NK-92 treated with Interleukin-12 subunit alpha and Interleukin-12 subunit beta, amount 100 ng/mL, for 24 hours (cell line): ENCODE results near the gene PTPRN2.
"Not testable (repeated sequence)": the region's sequence is repeated elsewhere in the genome, so short reads cannot be mapped to it uniquely, and the experiment has no call there.

Source experiments
- DNase-seq: peaks from one replicate; lab custom pipeline; 2025; lab: John Stamatoyannopoulos, UW

The PTPRN2 gene

GRCh38 chr7:158277219-158278141 is 310.1 kb downstream of the PTPRN2 start:
- DNase-seq = no peak

GRCh38 chr7:158276414-158277218 is 311.0 kb downstream of the PTPRN2 start:
- no peak for DNase-seq

- DNase-seq = no peak
Measured at GRCh38 chr7:158275711-158276413, 311.8 kb downstream of the PTPRN2 start.

- DNase-seq = no peak
Measured at GRCh38 chr7:158274996-158275395, 312.6 kb downstream of the PTPRN2 start.

GRCh38 chr7:158274404-158274811 is 313.2 kb downstream of the PTPRN2 start:
- no peak for DNase-seq

GRCh38 chr7:158273756-158274342 is 313.8 kb downstream of the PTPRN2 start:
- DNase-seq = not testable (repeated sequence)

GRCh38 chr7:158273138-158273651 is 314.4 kb downstream of the PTPRN2 start:
- no peak for DNase-seq

GRCh38 chr7:158272509-158273137 is 315.0 kb downstream of the PTPRN2 start:
- DNase-seq = no peak

- no peak for DNase-seq
Measured at GRCh38 chr7:158272091-158272490, 315.5 kb downstream of the PTPRN2 start.

- no peak for DNase-seq
Measured at GRCh38 chr7:158271646-158272045, 316.0 kb downstream of the PTPRN2 start.

GRCh38 chr7:158270856-158271413 is 316.7 kb downstream of the PTPRN2 start:
- DNase-seq = no peak

- DNase-seq = no peak
Measured at GRCh38 chr7:158270106-158270775, 317.4 kb downstream of the PTPRN2 start.

GRCh38 chr7:158268816-158269535 is 318.6 kb downstream of the PTPRN2 start:
- no peak for DNase-seq

- DNase-seq = no peak
Measured at GRCh38 chr7:158267742-158268435, 319.7 kb downstream of the PTPRN2 start.

GRCh38 chr7:158266817-158267741 is 320.5 kb downstream of the PTPRN2 start:
- DNase-seq = no peak

- no peak for DNase-seq
Measured at GRCh38 chr7:158266426-158266816, 321.2 kb downstream of the PTPRN2 start.

GRCh38 chr7:158265743-158266080 is 321.9 kb downstream of the PTPRN2 start:
- DNase-seq = no peak
